GM18502 (cell line): ENCODE results near the gene KCNK4.

Experiments used
- ATAC-seq: cut with Tn5 transposase; IDR thresholded peaks from one replicate; pipeline ENCODE4 v1.9.1; 2021; ENCODE audit warnings: mild to moderate bottlenecking; ENCODE audit not compliant: unreplicated experiment, poor library complexity

The KCNK4 gene

GRCh38 chr11:64287676-64288352, 3.3 kb upstream of the KCNK4 start:
- no peak for ATAC-seq

- no peak for ATAC-seq
Observed at GRCh38 chr11:64288353-64288750, 2.8 kb upstream of the KCNK4 start.

GRCh38 chr11:64289002-64289564, 2.0 kb upstream of the KCNK4 start:
- ATAC-seq: no peak

GRCh38 chr11:64290352-64291261, 495 bp upstream of the KCNK4 start:
- no peak for ATAC-seq

- ATAC-seq: no peak
Observed at GRCh38 chr11:64291752-64292459, 804 bp downstream of the KCNK4 start.

GRCh38 chr11:64292460-64293254, 1.6 kb downstream of the KCNK4 start:
- no peak for ATAC-seq

- ATAC-seq: no peak
Observed at GRCh38 chr11:64294774-64295173, 3.7 kb downstream of the KCNK4 start.

GRCh38 chr11:64295760-64296159, 4.7 kb downstream of the KCNK4 start:
- ATAC-seq: no peak

GRCh38 chr11:64296236-64296635, 5.1 kb downstream of the KCNK4 start:
- ATAC-seq: no peak

- ATAC-seq: no peak
Observed at GRCh38 chr11:64296830-64297698, 6.0 kb downstream of the KCNK4 start.

- ATAC-seq: no peak
Observed at GRCh38 chr11:64297699-64298358, 6.7 kb downstream of the KCNK4 start.

- ATAC-seq: no peak
Observed at GRCh38 chr11:64298966-64299846, 8.1 kb downstream of the KCNK4 start.

GRCh38 chr11:64299847-64300648, 8.9 kb downstream of the KCNK4 start, which contains the start of gene CATSPERZ:
Gene CATSPERZ (plus strand): TSS chr11:64300358. CDS start chr11:64300411, 53 bp downstream.
- no peak for ATAC-seq

GRCh38 chr11:64303109-64304031, 12.3 kb downstream of the KCNK4 start:
- ATAC-seq: no peak

- ATAC-seq: no peak
Observed at GRCh38 chr11:64304032-64304315, 12.9 kb downstream of the KCNK4 start.
